ENCODE data around the gene ZNF564. TPM values are rescaled to one million over a fixed set of nuclear protein-coding genes. Genes with fewer than 3 reads are reported as not detected.
A peak's percentile ranks its signal among the peaks of the same experiment; 100 is the strongest.
"Not testable (repeated sequence)": the region's sequence is repeated elsewhere in the genome, so short reads cannot be mapped to it uniquely, and the experiment has no call there.

ZNF564 gene
- total RNA-seq, result 7.4 and 8.3 TPM in 2 replicates

DNA sequence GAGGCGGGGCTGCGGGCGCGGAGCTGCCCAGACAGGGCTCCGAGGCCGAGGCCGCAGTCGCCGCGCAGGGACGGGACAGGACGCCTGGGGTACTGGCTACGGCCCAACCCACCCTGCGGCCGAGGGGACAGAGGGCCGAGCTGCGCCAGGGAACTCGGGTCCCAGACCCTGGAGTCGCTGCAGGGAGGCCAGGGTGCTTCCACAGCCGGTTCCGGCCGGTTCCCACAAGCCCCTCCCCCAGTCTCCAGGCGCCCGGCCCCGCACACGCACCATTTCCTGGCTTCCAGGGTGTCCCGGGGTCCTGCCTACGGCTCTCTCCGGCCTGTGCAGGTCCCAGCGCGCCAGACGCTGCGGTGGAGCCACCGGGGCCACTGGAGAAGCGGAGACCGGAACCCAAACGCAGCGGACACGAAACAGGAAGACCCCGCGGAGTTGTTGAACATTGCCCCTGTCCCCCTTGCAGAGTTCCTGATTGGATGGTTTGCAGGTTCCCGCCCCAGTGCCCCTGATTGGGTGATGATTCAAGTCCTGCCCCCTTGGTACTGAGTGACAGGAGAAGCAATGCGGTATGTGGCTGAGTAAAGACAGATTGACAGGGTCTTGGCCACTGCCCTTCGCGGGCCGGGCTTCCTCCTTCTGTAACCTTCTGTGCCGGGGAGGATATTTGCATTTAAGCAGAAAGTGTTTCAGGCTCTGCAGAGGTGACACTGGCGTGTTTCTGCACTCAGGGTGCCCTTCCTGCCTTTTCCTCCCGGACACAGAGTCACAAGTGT lies at the start of gene ZNF564:
ZNF564 (minus strand) TSS at position 423 of the 773 bp plus-strand sequence; CDS start at position 273, 150 bp downstream.
- H3K27ac Mint-ChIP-seq, result peak within 1 kb of the TSS; percentile 91
- intact Hi-C loops (cut with micrococcal nuclease), result loop anchor here (1.0 to 5.0 kb wide), 12 partner anchors 56 to 629 kb away; partner anchors contain the start of genes ZNF136, ZNF44, ZNF443 and ZNF490
- peaks cover 11% of the 10 kb centered on the region for H3K9me3 Mint-ChIP-seq
- no peaks in the 10 kb centered on the region for H3K27me3 Mint-ChIP-seq (ENCODE audit: insufficient read depth)
- H3K4me3 Mint-ChIP-seq, result peak within 1 kb of the TSS; percentile 95
- H3K4me1 Mint-ChIP-seq (ENCODE audit: low read depth), result peaks cover 20% of the 10 kb centered on the region
- peak; percentile 92 for DNase-seq (ENCODE audit: low spot score)
- H3K36me3 Mint-ChIP-seq (ENCODE audit: low read depth), result peaks cover 21% of the 10 kb centered on the region

DNA sequence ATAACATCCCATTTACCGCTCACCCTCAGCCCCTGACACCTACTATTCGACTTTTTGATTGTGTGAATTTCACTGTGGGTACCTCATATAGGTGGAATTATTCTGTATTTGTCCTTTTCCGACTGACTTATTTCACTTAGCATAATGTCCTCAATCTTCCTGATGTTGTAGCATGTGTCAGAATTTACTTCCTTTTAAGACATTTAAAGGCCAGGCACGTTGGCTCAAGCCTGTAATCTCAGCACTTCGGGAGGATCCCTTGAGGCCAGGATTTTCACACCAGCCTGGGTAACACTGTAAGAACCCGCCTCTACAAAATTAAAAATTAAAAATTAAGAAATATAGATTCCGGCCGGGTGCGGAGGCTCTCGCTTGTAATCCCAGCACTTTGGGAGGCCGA lies 46.3 kb upstream of the ZNF564 start:
- Mint-ChIP-seq H3K9me3 (no peaks in the 10 kb centered on the region), H3K4me3 (no peak overlapping the region), H3K36me3 (ENCODE audit: low read depth) (peaks cover 21% of the 10 kb centered on the region), H3K27me3 (ENCODE audit: insufficient read depth) (no peaks in the 10 kb centered on the region), H3K4me1 (ENCODE audit: low read depth) (no peaks in the 10 kb centered on the region), H3K27ac (no peak overlapping the region)
- intact Hi-C loops (cut with micrococcal nuclease), result no loop called here
- no peak for DNase-seq (ENCODE audit: low spot score)

GRCh38 chr19:12596927-12597548 lies 45.8 kb upstream of the ZNF564 start:
- Mint-ChIP-seq H3K36me3 (ENCODE audit: low read depth) (peaks cover 21% of the 10 kb centered on the region), H3K9me3 (no peaks in the 10 kb centered on the region), H3K4me3 (no peak overlapping the region), H3K27ac (no peak overlapping the region), H3K4me1 (ENCODE audit: low read depth) (no peaks in the 10 kb centered on the region), H3K27me3 (ENCODE audit: insufficient read depth) (no peaks in the 10 kb centered on the region)
- no peak for DNase-seq (ENCODE audit: low spot score)
- intact Hi-C loops (cut with micrococcal nuclease), result no loop called here

GRCh38 chr19:12596485-12596884 lies 45.2 kb upstream of the ZNF564 start:
- peaks cover 20% of the 10 kb centered on the region for H3K36me3 Mint-ChIP-seq (ENCODE audit: low read depth)
- H3K4me3 Mint-ChIP-seq, result no peak overlapping the region
- H3K4me1 Mint-ChIP-seq (ENCODE audit: low read depth), result no peaks in the 10 kb centered on the region
- no peak overlapping the region for H3K27ac Mint-ChIP-seq
- H3K9me3 Mint-ChIP-seq, result no peaks in the 10 kb centered on the region
- intact Hi-C loops (cut with micrococcal nuclease), result no loop called here
- no peak for DNase-seq (ENCODE audit: low spot score)
- no peaks in the 10 kb centered on the region for H3K27me3 Mint-ChIP-seq (ENCODE audit: insufficient read depth)

DNA sequence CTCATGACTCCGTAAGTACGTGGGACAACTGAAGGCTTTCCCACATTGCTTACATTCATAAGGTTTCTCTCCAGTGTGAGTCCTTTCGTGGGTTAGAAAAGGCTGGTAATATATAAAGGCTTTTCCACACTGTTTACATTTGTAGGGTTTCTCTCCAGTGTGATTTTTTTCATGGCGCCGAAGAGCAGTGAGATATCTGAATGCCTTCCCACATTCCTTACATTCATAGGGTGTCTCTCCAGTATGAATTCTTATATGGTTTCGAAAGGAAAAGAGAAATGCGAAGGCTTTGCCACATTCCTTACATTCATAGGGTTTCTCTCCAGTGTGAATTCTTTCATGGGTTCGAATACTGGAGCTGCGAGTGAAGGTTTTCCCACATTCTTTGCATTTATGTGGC lies 29.8 kb upstream of the ZNF564 start:
- intact Hi-C loops (cut with micrococcal nuclease), result no loop called here
- Mint-ChIP-seq H3K4me1 (ENCODE audit: low read depth) (no peaks in the 10 kb centered on the region), H3K27ac (no peak overlapping the region), H3K36me3 (ENCODE audit: low read depth) (peaks cover 56% of the 10 kb centered on the region), H3K4me3 (no peak overlapping the region), H3K9me3 (peaks cover 60% of the 10 kb centered on the region), H3K27me3 (ENCODE audit: insufficient read depth) (no peaks in the 10 kb centered on the region)
- DNase-seq (ENCODE audit: low spot score), result no peak

GRCh38 chr19:12580180-12580694 lies 29.0 kb upstream of the ZNF564 start:
- no peak for DNase-seq (ENCODE audit: low spot score)
- peaks cover 57% of the 10 kb centered on the region for H3K36me3 Mint-ChIP-seq (ENCODE audit: low read depth)
- H3K4me3 Mint-ChIP-seq, result no peak overlapping the region
- H3K4me1 Mint-ChIP-seq (ENCODE audit: low read depth), result no peaks in the 10 kb centered on the region
- intact Hi-C loops (cut with micrococcal nuclease), result no loop called here
- no peak overlapping the region for H3K27ac Mint-ChIP-seq
- H3K27me3 Mint-ChIP-seq (ENCODE audit: insufficient read depth), result no peaks in the 10 kb centered on the region
- H3K9me3 Mint-ChIP-seq, result peaks cover 58% of the 10 kb centered on the region

- H3K9me3 Mint-ChIP-seq, result peaks cover 46% of the 10 kb centered on the region
- intact Hi-C loops (cut with micrococcal nuclease), result no loop called here
- peaks cover 54% of the 10 kb centered on the region for H3K36me3 Mint-ChIP-seq (ENCODE audit: low read depth)
Measured at GRCh38 chr19:12578641-12579040, 27.4 kb upstream of the ZNF564 start.

DNA sequence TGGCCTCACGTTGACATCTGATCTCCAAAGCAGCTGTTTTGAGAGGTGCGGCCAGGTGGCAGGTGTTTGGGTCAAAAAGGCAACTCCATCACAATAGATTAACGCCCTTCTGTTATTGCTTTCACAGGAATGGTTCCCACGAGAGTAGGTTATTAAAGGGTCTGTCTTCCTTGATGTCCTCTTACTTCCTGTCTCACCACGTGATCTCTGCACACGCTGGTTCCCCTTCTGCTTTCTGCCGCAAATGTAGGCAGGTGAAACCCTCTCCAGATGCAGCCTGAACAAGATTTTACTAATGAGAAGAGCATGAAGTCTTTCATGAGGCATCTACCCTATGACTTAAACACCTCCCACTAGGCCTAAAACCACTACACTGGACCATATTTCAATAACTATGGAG lies 22.8 kb upstream of the ZNF564 start:
- H3K27ac Mint-ChIP-seq, result no peak overlapping the region
- peaks cover 20% of the 10 kb centered on the region for H3K36me3 Mint-ChIP-seq (ENCODE audit: low read depth)
- H3K9me3 Mint-ChIP-seq, result peaks cover 19% of the 10 kb centered on the region
- no peaks in the 10 kb centered on the region for H3K27me3 Mint-ChIP-seq (ENCODE audit: insufficient read depth)
- no peak for DNase-seq (ENCODE audit: low spot score)
- intact Hi-C loops (cut with micrococcal nuclease), result no loop called here
- no peak overlapping the region for H3K4me3 Mint-ChIP-seq
- H3K4me1 Mint-ChIP-seq (ENCODE audit: low read depth), result no peaks in the 10 kb centered on the region

More at GRCh38 chr19:12578641-12579040, 27.4 kb upstream of the ZNF564 start:
- Mint-ChIP-seq H3K4me3 (no peak overlapping the region), H3K27me3 (ENCODE audit: insufficient read depth) (no peaks in the 10 kb centered on the region), H3K27ac (no peak overlapping the region), H3K4me1 (ENCODE audit: low read depth) (no peaks in the 10 kb centered on the region)
- no peak for DNase-seq (ENCODE audit: low spot score)

DNA sequence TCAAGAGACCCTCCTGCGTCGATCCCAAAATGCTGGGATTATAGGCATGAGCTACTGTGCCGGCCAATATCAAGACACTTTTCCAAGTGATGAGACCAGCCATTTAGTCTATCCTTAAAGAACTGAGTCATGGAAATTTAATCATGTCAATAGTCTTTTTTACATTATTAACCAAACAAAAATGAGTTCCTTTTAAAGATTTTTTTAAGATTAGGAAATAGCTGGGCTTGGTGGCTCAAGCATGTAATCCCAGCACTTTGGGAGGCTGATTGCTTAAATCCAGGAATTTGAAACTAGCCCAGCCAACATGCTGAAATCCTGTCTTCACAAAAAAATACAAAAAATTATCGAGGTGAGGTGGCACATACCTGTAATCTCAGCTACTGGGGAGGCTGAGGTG lies 16.7 kb upstream of the ZNF564 start:
- no peak overlapping the region for H3K4me3 Mint-ChIP-seq
- no peak overlapping the region for H3K27ac Mint-ChIP-seq
- no peak for DNase-seq (ENCODE audit: low spot score)
- H3K4me1 Mint-ChIP-seq (ENCODE audit: low read depth), result peaks cover 8% of the 10 kb centered on the region
- no peaks in the 10 kb centered on the region for H3K9me3 Mint-ChIP-seq
- H3K27me3 Mint-ChIP-seq (ENCODE audit: insufficient read depth), result no peaks in the 10 kb centered on the region
- intact Hi-C loops (cut with micrococcal nuclease), result no loop called here
- H3K36me3 Mint-ChIP-seq (ENCODE audit: low read depth), result no peaks in the 10 kb centered on the region

- H3K4me1 Mint-ChIP-seq (ENCODE audit: low read depth); DNase-seq (ENCODE audit: low spot score); intact Hi-C loops (cut with micrococcal nuclease); H3K4me3 Mint-ChIP-seq; H3K27me3 Mint-ChIP-seq (ENCODE audit: insufficient read depth); H3K27ac Mint-ChIP-seq; H3K36me3 Mint-ChIP-seq (ENCODE audit: low read depth); H3K9me3 Mint-ChIP-seq: not testable (repeated sequence)
Measured at GRCh38 chr19:12566380-12566779, 15.1 kb upstream of the ZNF564 start.

DNA sequence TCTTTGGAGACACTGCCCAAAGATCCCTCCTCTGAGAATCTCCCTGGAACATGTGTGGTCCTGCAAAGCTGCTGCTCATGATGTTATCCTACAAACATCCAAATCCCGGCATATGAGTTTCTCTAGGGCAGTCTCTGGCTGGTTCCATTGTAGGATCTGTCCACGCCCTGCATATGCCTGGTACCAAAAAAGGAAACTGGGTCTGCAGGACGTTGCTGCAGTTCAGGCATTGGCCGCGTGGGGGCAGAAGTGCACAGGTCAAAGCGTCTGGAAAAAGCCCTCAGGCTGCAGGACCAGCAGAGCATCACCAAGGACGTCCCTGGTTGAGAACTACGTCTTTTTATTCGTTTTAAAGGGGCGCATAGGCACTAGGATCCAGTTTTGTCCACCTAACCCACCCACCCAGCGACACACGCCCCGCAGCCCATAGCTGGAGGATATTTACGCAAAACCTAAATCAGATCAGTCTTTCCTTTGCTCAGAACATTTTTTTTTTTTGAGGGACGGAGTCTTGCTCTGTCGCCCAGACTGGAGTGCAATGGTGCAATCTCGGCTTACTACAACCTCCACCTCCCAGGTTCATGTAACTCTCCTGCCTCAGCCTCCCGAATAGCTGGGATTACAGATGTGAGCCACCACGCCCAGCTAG lies 12.9 kb upstream of the ZNF564 start:
- no peaks in the 10 kb centered on the region for H3K9me3 Mint-ChIP-seq
- no peaks in the 10 kb centered on the region for H3K36me3 Mint-ChIP-seq (ENCODE audit: low read depth)
- intact Hi-C loops (cut with micrococcal nuclease), result loop anchor here (1.0 kb wide), 7 partner anchors 39 to 283 kb away; partner anchors contain the start of genes MAN2B1, WDR83, ZNF490 and ZNF791
- H3K27me3 Mint-ChIP-seq (ENCODE audit: insufficient read depth), result no peaks in the 10 kb centered on the region
- no peak overlapping the region for H3K27ac Mint-ChIP-seq
- H3K4me1 Mint-ChIP-seq (ENCODE audit: low read depth), result peaks cover 8% of the 10 kb centered on the region
- H3K4me3 Mint-ChIP-seq, result no peak overlapping the region
- DNase-seq (ENCODE audit: low spot score), result peak; percentile 86

DNA sequence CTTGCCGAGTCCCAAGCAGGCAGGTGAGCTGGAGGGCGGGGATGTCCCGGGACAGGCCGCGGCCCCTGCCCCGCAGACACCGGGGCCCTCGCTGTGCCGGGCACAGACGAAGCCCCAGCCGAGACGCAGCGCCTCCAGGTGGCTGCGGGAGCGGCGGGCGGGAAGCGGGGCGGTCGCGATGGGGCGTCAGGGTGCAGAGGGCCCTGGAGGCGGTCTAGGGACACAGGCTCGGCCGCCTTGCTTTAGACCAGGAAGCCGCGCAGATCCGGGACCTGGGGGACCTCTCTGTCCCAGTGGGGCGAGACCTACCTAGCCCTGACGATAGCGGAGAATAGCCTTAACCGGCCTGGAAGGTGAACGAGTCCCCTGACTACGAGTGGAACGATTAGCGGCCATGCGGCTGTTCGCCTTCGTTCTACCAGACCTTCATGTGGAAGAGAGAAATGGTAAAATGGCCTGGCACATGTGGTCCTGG lies 4.2 kb upstream of the ZNF564 start:
- H3K4me3 Mint-ChIP-seq, result no peak overlapping the region
- peaks cover 3% of the 10 kb centered on the region for H3K36me3 Mint-ChIP-seq (ENCODE audit: low read depth)
- intact Hi-C loops (cut with micrococcal nuclease), result no loop called here
- no peaks in the 10 kb centered on the region for H3K27me3 Mint-ChIP-seq (ENCODE audit: insufficient read depth)
- no peaks in the 10 kb centered on the region for H3K9me3 Mint-ChIP-seq
- no peak for DNase-seq (ENCODE audit: low spot score)
- H3K4me1 Mint-ChIP-seq (ENCODE audit: low read depth), result peaks cover 11% of the 10 kb centered on the region
- no peak overlapping the region for H3K27ac Mint-ChIP-seq

DNA sequence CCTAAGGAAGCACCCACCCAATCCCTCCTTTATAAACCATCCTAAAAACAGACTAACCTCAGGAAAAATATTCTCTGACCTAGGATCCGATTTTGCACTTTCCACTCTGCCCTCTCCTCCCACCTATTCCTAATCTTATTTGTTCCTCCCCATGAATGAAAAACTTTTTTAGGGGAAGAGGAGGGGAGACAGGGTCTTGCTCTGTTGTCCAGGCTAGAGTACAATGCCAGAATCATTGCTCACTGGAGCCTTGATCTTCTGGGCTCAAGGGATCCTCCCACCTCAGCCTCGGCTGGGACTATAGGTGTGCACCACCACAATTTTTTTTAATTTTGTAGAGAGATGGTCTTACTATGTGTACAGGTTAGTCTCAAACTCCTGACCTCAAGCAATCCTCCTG lies 4.4 kb downstream of the ZNF564 start:
- H3K36me3 Mint-ChIP-seq (ENCODE audit: low read depth), result peaks cover 47% of the 10 kb centered on the region
- peaks cover 39% of the 10 kb centered on the region for H3K9me3 Mint-ChIP-seq
- no peaks in the 10 kb centered on the region for H3K27me3 Mint-ChIP-seq (ENCODE audit: insufficient read depth)
- H3K27ac Mint-ChIP-seq, result no peak overlapping the region
- H3K4me3 Mint-ChIP-seq, result no peak overlapping the region
- peaks cover 24% of the 10 kb centered on the region for H3K4me1 Mint-ChIP-seq (ENCODE audit: low read depth)
- DNase-seq (ENCODE audit: low spot score), result no peak
- intact Hi-C loops (cut with micrococcal nuclease), result no loop called here
